GM19372 (cell line): ENCODE measurements around the gene RFK.

Experiments used
- ATAC-seq: cut with Tn5 transposase; IDR thresholded peaks from one replicate; pipeline ENCODE4 v1.9.1; 2021; ENCODE audit warnings: mild to moderate bottlenecking, low read depth, moderate library complexity; ENCODE audit not compliant: unreplicated experiment

RFK gene

DNA sequence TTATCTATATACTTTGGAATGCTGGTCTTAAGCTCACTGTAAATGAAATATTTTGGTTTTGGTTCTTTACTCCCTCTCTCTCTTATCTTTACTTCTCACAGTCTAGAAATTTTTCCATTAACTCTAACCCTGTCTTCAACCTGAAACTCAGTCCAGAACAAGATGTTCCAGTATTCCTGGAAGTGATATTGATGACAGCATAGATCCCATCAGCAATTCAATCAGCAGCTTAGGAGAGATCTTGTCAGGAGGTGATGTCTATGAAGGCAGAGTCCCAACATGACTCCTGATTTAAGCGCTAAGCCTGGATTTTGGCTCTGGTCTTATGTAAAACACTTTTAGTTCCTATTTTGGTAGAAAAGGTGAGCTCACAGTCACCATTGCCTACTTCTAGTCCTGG lies 52.6 kb downstream of the RFK start:
- no peak for ATAC-seq

DNA sequence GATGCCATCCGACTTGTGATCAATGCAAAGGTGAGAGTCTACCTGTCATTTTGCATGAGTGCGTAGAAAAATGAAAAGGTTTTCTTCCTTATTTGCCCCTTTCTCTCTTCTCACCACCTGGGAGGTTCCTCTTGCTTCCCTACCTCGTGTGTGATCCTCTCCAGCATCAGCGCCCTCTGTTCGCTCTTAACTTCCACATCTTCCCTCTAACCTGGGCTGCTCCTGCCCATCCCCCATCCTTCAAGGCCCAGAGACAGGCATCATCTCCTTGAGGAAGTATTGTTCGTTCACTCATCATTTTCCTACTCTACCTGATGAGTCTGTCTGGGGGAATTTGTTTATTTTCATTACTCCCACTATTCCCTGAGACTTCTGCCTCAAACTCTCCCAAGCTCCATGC lies 55.8 kb downstream of the RFK start:
- ATAC-seq = no peak

DNA sequence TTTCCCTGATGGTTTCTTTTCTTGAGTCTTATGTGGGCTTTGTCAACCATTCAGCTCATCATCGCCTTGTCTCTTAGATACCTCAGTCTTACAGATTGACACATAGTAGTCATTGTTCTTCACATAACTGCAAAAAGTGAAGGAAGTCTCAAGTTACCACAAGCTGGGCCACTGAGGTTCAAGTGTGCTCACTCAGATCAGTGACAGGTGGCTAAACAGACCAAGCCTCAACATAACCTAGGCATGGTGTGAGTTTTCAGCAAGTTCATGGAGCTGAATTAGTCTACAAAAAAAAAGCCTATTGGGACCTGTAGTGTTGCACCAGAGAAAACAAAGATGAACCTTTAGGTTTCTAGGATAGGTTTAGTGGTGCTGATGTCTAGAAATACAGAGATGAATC lies 58.2 kb downstream of the RFK start:
- no peak for ATAC-seq
